ENCODE measurements around the gene NTPCR. TPM values are rescaled to one million over a fixed set of nuclear protein-coding genes. Genes with fewer than 3 reads are reported as not detected.
"Not testable (repeated sequence)": the region's sequence is repeated elsewhere in the genome, so short reads cannot be mapped to it uniquely, and the experiment has no call there.

The NTPCR gene
- total and polyA plus RNA-seq, 2 donors (not counting 3 experiments of a cell fraction or from before 2014, with no cell fraction given), result 13.2 to 35.3 TPM

DNA sequence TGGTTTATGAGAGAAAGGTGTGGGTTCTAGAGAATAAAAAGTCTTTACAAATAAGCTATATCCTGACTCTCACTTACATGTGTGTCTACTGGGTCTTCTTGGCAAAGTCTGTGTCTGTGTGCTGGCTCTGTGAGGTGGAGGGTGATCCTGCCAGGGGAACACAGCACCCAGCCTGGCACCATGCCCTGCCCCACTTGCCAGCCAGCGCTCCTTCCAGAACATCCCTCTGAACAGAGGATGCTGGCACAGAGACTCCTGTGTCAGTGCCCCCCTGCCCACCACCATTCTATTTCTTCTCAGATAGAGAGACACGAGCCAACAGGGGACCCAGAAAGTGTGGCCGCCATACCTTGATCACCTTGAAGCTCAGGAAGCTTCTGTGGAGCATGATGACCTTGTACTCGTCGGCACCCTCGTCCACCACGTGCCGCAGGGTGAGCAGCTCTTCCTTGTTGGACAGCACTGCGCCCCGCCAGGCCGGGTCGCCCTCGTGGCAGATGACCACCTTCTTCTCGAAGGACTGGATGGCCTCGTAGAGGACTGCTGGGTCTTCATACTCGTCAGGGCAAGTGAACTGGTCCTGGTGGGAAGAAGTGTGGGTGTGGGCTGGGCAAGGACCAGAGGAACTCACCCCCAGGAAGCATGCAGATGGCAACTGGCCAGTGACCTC, 49.7 kb downstream of the NTPCR start:
- no TSS peak for BruUV-seq (replicated peaks)
- no peak overlapping the region for H2AFZ ChIP-seq (ENCODE audit: low read depth, low read length)
- TF ChIP-seq POLR2AphosphoS5 (IDR thresholded peaks at IDR 0.05; ENCODE audit: insufficient read depth, low read depth, low read length) (no peak), MYC (IDR thresholded peaks at IDR 0.05; ENCODE audit: low read depth, low read length) (no peak), EZH2 (IDR thresholded peaks at IDR 0.05; ENCODE audit: borderline replicate concordance, low read depth, low read length, severe bottlenecking) (no peak), GATA2 (IDR thresholded peaks at IDR 0.05; ENCODE audit: insufficient read depth, insufficient read length, low read depth, low read length) (no peak), JUN (IDR thresholded peaks at IDR 0.05; ENCODE audit: borderline replicate concordance, insufficient read depth, insufficient read length, low read depth) (no peak), FOS (IDR thresholded peaks at IDR 0.05; ENCODE audit: borderline replicate concordance, insufficient read depth, low read length) (no peak), POLR2A (IDR thresholded peaks at IDR 0.05; ENCODE audit: low read depth, low read length) (no peak)
- TF ChIP-seq, protein P1, sequence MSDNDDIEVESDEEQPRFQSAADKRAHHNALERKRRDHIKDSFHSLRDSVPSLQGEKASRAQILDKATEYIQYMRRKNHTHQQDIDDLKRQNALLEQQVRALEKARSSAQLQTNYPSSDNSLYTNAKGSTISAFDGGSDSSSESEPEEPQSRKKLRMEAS (IDR thresholded peaks at IDR 0.05; ENCODE audit: insufficient read depth, insufficient read length), result no peak
- TF ChIP-seq, protein P2, sequence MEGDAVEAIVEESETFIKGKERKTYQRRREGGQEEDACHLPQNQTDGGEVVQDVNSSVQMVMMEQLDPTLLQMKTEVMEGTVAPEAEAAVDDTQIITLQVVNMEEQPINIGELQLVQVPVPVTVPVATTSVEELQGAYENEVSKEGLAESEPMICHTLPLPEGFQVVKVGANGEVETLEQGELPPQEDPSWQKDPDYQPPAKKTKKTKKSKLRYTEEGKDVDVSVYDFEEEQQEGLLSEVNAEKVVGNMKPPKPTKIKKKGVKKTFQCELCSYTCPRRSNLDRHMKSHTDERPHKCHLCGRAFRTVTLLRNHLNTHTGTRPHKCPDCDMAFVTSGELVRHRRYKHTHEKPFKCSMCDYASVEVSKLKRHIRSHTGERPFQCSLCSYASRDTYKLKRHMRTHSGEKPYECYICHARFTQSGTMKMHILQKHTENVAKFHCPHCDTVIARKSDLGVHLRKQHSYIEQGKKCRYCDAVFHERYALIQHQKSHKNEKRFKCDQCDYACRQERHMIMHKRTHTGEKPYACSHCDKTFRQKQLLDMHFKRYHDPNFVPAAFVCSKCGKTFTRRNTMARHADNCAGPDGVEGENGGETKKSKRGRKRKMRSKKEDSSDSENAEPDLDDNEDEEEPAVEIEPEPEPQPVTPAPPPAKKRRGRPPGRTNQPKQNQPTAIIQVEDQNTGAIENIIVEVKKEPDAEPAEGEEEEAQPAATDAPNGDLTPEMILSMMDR (IDR thresholded peaks at IDR 0.05; ENCODE audit: extremely low read depth in 1 of 2, insufficient read depth in 1 of 2, low read depth in 1 of 2, low read length in 2 of 2), result no peak
- no peaks in the 10 kb centered on the region for H3K79me2 ChIP-seq (ENCODE audit: control insufficient read depth, insufficient read depth, low read length)
- no peaks in the 10 kb centered on the region for H4K20me1 ChIP-seq (replicated peaks; ENCODE audit: control insufficient read depth, extremely low read depth, insufficient read depth, low read length)
- H3K9me1 ChIP-seq (replicated peaks; ENCODE audit: control insufficient read depth, extremely low read depth, insufficient read depth, low read length), result no peaks in the 10 kb centered on the region
- H3K9ac ChIP-seq (replicated peaks; ENCODE audit: extremely low read depth, insufficient read depth, low read length), result no peak overlapping the region
- CTCF ChIA-PET, result interaction anchor here (1.2 kb wide), 2 partner anchors 11 to 34 kb away, joined by 3 to 4 read pairs; no protein-coding TSS in a partner anchor
- DNase-seq (ENCODE audit: low read depth, low spot score), result no peak
- intact Hi-C loops (cut with micrococcal nuclease) (no loop called here), dilution Hi-C loops (cut with MboI; ENCODE audit: extremely low pct_ligation_motif_present, low sequenced_read_pairs) (no loop called here)
- no peaks in the 10 kb centered on the region for H3K4me1 ChIP-seq (ENCODE audit: control insufficient read depth, extremely low read depth, insufficient read depth, low read length)
- no peaks in the 10 kb centered on the region for H3K36me3 ChIP-seq (ENCODE audit: control insufficient read depth in 2 of 2, extremely low read depth in 1 of 2, insufficient read depth in 2 of 2, low read length in 2 of 2)
- no peak overlapping the region for H3K27ac ChIP-seq (ENCODE audit: insufficient read depth, low read depth, low read length)
- FAIRE-seq, result no peak
- POLR2A ChIA-PET, result no interaction called here
- no peak overlapping the region for H3K4me2 ChIP-seq (ENCODE audit: insufficient read depth, low read length)
- H3K27me3 ChIP-seq (ENCODE audit: control insufficient read depth in 2 of 2, insufficient read depth in 2 of 2, low read length in 2 of 2), result no peaks in the 10 kb centered on the region
- H3K9me3 ChIP-seq (replicated peaks; ENCODE audit: control insufficient read depth, insufficient read depth, low read length), result no peaks in the 10 kb centered on the region
- H3K4me3 ChIP-seq (replicated peaks in 1 of 3; ENCODE audit: insufficient read depth in 1 of 3, low read depth in 1 of 3, low read length in 3 of 3), result no peak overlapping the region

DNA sequence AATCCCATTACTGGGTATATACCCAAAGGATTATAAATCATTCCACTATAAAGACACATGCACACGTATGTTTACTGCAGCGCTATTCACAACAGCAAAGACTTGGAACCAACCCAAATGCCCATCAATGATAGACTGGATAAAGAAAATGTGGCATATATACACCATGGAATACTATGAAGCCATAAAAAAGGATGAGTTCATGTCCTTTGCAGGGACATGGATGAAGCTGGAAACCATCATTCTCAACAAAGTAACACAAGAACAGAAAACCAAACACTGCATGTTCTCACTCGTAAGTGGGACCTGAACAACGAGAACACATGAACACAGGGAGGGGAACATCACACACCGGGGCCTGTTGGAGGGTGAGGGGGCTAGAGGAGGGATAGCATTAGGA, 53.2 kb downstream of the NTPCR start:
- intact Hi-C loops (cut with micrococcal nuclease); DNase-seq (ENCODE audit: low read depth, low spot score); H3K4me2 ChIP-seq (ENCODE audit: insufficient read depth, low read length); dilution Hi-C loops (cut with MboI; ENCODE audit: extremely low pct_ligation_motif_present, low sequenced_read_pairs); POLR2A ChIA-PET; H3K4me1 ChIP-seq (ENCODE audit: control insufficient read depth, extremely low read depth, insufficient read depth, low read length); H3K9me1 ChIP-seq (replicated peaks; ENCODE audit: control insufficient read depth, extremely low read depth, insufficient read depth, low read length); CTCF ChIA-PET; H3K4me3 ChIP-seq (replicated peaks in 1 of 3; ENCODE audit: insufficient read depth in 1 of 3, low read depth in 1 of 3, low read length in 3 of 3); H3K9ac ChIP-seq (replicated peaks; ENCODE audit: extremely low read depth, insufficient read depth, low read length); H3K79me2 ChIP-seq (ENCODE audit: control insufficient read depth, insufficient read depth, low read length); FAIRE-seq; H3K36me3 ChIP-seq (ENCODE audit: control insufficient read depth in 2 of 2, extremely low read depth in 1 of 2, insufficient read depth in 2 of 2, low read length in 2 of 2); H4K20me1 ChIP-seq (replicated peaks; ENCODE audit: control insufficient read depth, extremely low read depth, insufficient read depth, low read length); H3K27me3 ChIP-seq (ENCODE audit: control insufficient read depth in 2 of 2, insufficient read depth in 2 of 2, low read length in 2 of 2); H3K27ac ChIP-seq (ENCODE audit: insufficient read depth, low read depth, low read length); H3K9me3 ChIP-seq (replicated peaks; ENCODE audit: control insufficient read depth, insufficient read depth, low read length); H2AFZ ChIP-seq (ENCODE audit: low read depth, low read length); BruUV-seq (replicated peaks): not testable (repeated sequence)
